BLaER1 treated with 17β-estradiol and CSF1 and Interleukin-3, amounts not matched to agents 10 nM and 100 nM (cell line): Measurements from ENCODE around the gene CERKL.

Experiments used
- H3K27ac ChIP-seq, 11 experiments: shearing (Covaris generic); formaldehyde crosslinking; 2 replicates each; pipeline ENCODE4 v1.8.1; 2022
- H3K27me3 ChIP-seq, 11 experiments: shearing (Covaris generic); formaldehyde crosslinking; 2 replicates each; pipeline ENCODE4 v1.8.1; 2022
- H3K36me3 ChIP-seq, 11 experiments: shearing (Covaris generic); formaldehyde crosslinking; 2 replicates each; pipeline ENCODE4 v1.8.1; 2022
- H3K4me1 ChIP-seq, 10 experiments: shearing (Covaris generic); formaldehyde crosslinking; 2 replicates each; pipeline ENCODE4 v1.8.1; 2022
- H3K4me2 ChIP-seq, 11 experiments: shearing (Covaris generic); formaldehyde crosslinking; 2 replicates each; pipeline ENCODE4 v1.8.1; 2022
- H3K4me3 ChIP-seq, 10 experiments: shearing (Covaris generic); formaldehyde crosslinking; 2 replicates each; pipeline ENCODE4 v1.8.1; 2022
- H3K9ac ChIP-seq, 11 experiments: shearing (Covaris generic); formaldehyde crosslinking; 2 replicates each; pipeline ENCODE4 v1.8.1; 2022
- H3K9me3 ChIP-seq, 11 experiments: shearing (Covaris generic); formaldehyde crosslinking; replicated peaks in 1 of 11; 2 replicates each; pipeline ENCODE4 v1.8.1; 2022
- H4K20me1 ChIP-seq, 11 experiments: shearing (Covaris generic); formaldehyde crosslinking; 2 replicates each; pipeline ENCODE4 v1.8.1; 2022
- Cebpa-rat ChIP-seq, 11 experiments: shearing (Covaris generic); IDR thresholded peaks; 2 replicates each; pipeline ENCODE4 v1.8.1; 2022

CERKL gene

GRCh38 chr2:181575650-181576025, 81.3 kb downstream of the CERKL start:
- TF ChIP-seq Cebpa-rat (IDR thresholded peaks at IDR 0.05), result no peak
- Histone ChIP-seq H3K36me3 (no peaks in the 10 kb centered on the region), H3K27me3 (no peaks in the 10 kb centered on the region), H3K4me2 (peak overlapping the region in 5 of 11 experiments; percentile 16 to 75 (median 44); a peak in 7 of 22 replicates), H3K9me3 (no peaks in the 10 kb centered on the region), H4K20me1 (no peaks in the 10 kb centered on the region), H3K4me1 (peaks cover 0 to 11% (median 3%) of the 10 kb centered on the region in 10 experiments; a peak in 9 of 20 replicates), H3K9ac (peak overlapping the region in 1 of 11 experiments; percentile 25; a peak in 1 of 22 replicates), H3K4me3 (no peak overlapping the region), H3K27ac (0 out of 22 replicates have a peak overlapping the region, but pooled peaks of 2 of the 11 experiments have one; percentile 8 to 14)

- H4K20me1 ChIP-seq, result no peaks in the 10 kb centered on the region
- no peak overlapping the region for H3K4me3 ChIP-seq
- TF ChIP-seq Cebpa-rat (IDR thresholded peaks at IDR 0.05), result no peak
- 0 out of 22 replicates have a peak overlapping the region, but pooled peaks of 2 of the 11 experiments have one; percentile 8 to 14 for H3K27ac ChIP-seq
- no peaks in the 10 kb centered on the region for H3K27me3 ChIP-seq
- peak overlapping the region in 1 of 11 experiments; percentile 25; a peak in 1 of 22 replicates for H3K9ac ChIP-seq
- H3K4me2 ChIP-seq, result peak overlapping the region in 5 of 11 experiments; percentile 16 to 75 (median 44); a peak in 8 of 22 replicates
- H3K4me1 ChIP-seq, result peaks cover 0 to 11% (median 3%) of the 10 kb centered on the region in 10 experiments; a peak in 9 of 20 replicates
- H3K36me3 ChIP-seq, result no peaks in the 10 kb centered on the region
- no peaks in the 10 kb centered on the region for H3K9me3 ChIP-seq
Measured at GRCh38 chr2:181575024-181575649, 81.8 kb downstream of the CERKL start.

- H3K36me3 ChIP-seq, result no peaks in the 10 kb centered on the region
- peaks cover 0 to 11% (median 3%) of the 10 kb centered on the region in 10 experiments; a peak in 9 of 20 replicates for H3K4me1 ChIP-seq
- H3K9ac ChIP-seq, result no peak overlapping the region
- H3K4me3 ChIP-seq, result no peak overlapping the region
- H3K4me2 ChIP-seq, result no peak overlapping the region
- H3K27ac ChIP-seq, result no peak overlapping the region
- no peaks in the 10 kb centered on the region for H3K27me3 ChIP-seq
- TF ChIP-seq Cebpa-rat (IDR thresholded peaks at IDR 0.05), result no peak
- H4K20me1 ChIP-seq, result no peaks in the 10 kb centered on the region
- H3K9me3 ChIP-seq, result no peaks in the 10 kb centered on the region
Measured at GRCh38 chr2:181574321-181574720, 82.6 kb downstream of the CERKL start.

GRCh38 chr2:181573140-181573736, 83.7 kb downstream of the CERKL start:
- H3K27me3 ChIP-seq, result no peaks in the 10 kb centered on the region
- H3K27ac ChIP-seq, result no peak overlapping the region

GRCh38 chr2:181570833-181571661, 85.9 kb downstream of the CERKL start:
- H4K20me1 ChIP-seq, result no peaks in the 10 kb centered on the region
- H3K9me3 ChIP-seq, result no peaks in the 10 kb centered on the region
- H3K4me1 ChIP-seq, result peaks cover 0 to 11% (median 3%) of the 10 kb centered on the region in 10 experiments; a peak in 9 of 20 replicates
- H3K4me2 ChIP-seq, result no peak overlapping the region
- no peak overlapping the region for H3K27ac ChIP-seq
- H3K4me3 ChIP-seq, result no peak overlapping the region
- H3K36me3 ChIP-seq, result no peaks in the 10 kb centered on the region
- TF ChIP-seq Cebpa-rat (IDR thresholded peaks at IDR 0.05), result no peak
- H3K9ac ChIP-seq, result no peak overlapping the region
- H3K27me3 ChIP-seq, result no peaks in the 10 kb centered on the region

More at GRCh38 chr2:181573140-181573736, 83.7 kb downstream of the CERKL start:
- Histone ChIP-seq H3K9me3 (no peaks in the 10 kb centered on the region), H3K9ac (no peak overlapping the region), H4K20me1 (no peaks in the 10 kb centered on the region), H3K36me3 (no peaks in the 10 kb centered on the region), H3K4me2 (no peak overlapping the region), H3K4me3 (no peak overlapping the region), H3K4me1 (peaks cover 0 to 11% (median 3%) of the 10 kb centered on the region in 10 experiments; a peak in 9 of 20 replicates)
- TF ChIP-seq Cebpa-rat (IDR thresholded peaks at IDR 0.05), result no peak

GRCh38 chr2:181570059-181570458, 86.8 kb downstream of the CERKL start:
- H3K27ac ChIP-seq, result no peak overlapping the region
- H3K9ac ChIP-seq, result no peak overlapping the region
- peaks cover 0 to 4% (median 0%) of the 10 kb centered on the region in 10 experiments; a peak in 8 of 20 replicates for H3K4me1 ChIP-seq
- no peak for TF ChIP-seq Cebpa-rat (IDR thresholded peaks at IDR 0.05)
- no peak overlapping the region for H3K4me3 ChIP-seq
- no peak overlapping the region for H3K4me2 ChIP-seq
- no peaks in the 10 kb centered on the region for H4K20me1 ChIP-seq
- no peaks in the 10 kb centered on the region for H3K27me3 ChIP-seq
- H3K36me3 ChIP-seq, result no peaks in the 10 kb centered on the region
- H3K9me3 ChIP-seq, result no peaks in the 10 kb centered on the region

- no peak overlapping the region for H3K27ac ChIP-seq
- no peaks in the 10 kb centered on the region for H3K9me3 ChIP-seq
- H3K9ac ChIP-seq, result no peak overlapping the region
- no peaks in the 10 kb centered on the region for H3K27me3 ChIP-seq
- no peak overlapping the region for H3K4me2 ChIP-seq
- no peak for TF ChIP-seq Cebpa-rat (IDR thresholded peaks at IDR 0.05)
- no peaks in the 10 kb centered on the region for H4K20me1 ChIP-seq
- no peak overlapping the region for H3K4me3 ChIP-seq
- H3K4me1 ChIP-seq, result no peaks in the 10 kb centered on the region
- H3K36me3 ChIP-seq, result no peaks in the 10 kb centered on the region
Measured at GRCh38 chr2:181566334-181567032, 90.4 kb downstream of the CERKL start.

- Histone ChIP-seq H3K4me3 (no peak overlapping the region), H3K9me3 (no peaks in the 10 kb centered on the region), H3K36me3 (no peaks in the 10 kb centered on the region), H3K27ac (no peak overlapping the region), H3K4me1 (no peaks in the 10 kb centered on the region), H3K9ac (no peak overlapping the region), H3K27me3 (no peaks in the 10 kb centered on the region), H3K4me2 (no peak overlapping the region), H4K20me1 (no peaks in the 10 kb centered on the region)
- no peak for TF ChIP-seq Cebpa-rat (IDR thresholded peaks at IDR 0.05)
Measured at GRCh38 chr2:181563101-181563692, 93.7 kb downstream of the CERKL start.
